ENCODE measurements around the gene TNFAIP8L2. TPM values are rescaled to one million over a fixed set of nuclear protein-coding genes. Genes with fewer than 3 reads are reported as not detected.

TNFAIP8L2 gene
- total RNA-seq, 5 donors from 2014 or later (not counting 1 experiment from before 2014, with no cell fraction given) = 3.7 to 41.2 (median 38.8) TPM

DNA sequence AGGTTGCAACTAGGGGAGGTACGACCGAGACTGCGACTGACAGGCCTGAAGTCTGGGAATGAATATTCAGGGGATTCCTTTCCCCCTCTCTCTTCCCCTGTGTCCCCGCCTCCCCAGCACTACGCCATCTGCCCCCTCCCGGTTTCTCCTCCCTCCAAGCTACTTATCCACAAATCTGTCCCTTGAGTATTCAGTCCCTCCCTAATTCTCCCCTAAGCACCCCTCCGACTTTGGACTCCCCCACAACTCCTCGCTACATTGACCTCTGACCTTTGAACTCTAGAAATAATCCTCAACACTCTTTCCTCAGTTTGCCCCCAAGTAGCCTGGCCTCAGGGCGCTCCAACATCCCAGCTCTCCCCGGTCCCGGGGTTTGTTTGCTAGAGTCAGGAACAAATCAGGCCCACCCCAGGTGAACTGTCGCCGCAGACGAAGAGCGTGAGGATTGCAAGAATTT, 8.9 kb downstream of the TNFAIP8L2 start:
- Mint-ChIP-seq H3K4me1 (peaks cover 60 to 64% (median 61%) of the 10 kb centered on the region in 3 donors), H3K27me3 (peaks cover 0 to 3% of the 10 kb centered on the region in 2 donors), H3K9me3 (no peaks in the 10 kb centered on the region), H3K4me3 (peak overlapping the region; percentile 85 to 99 (median 98)), H3K36me3 (peaks cover 44% of the 10 kb centered on the region), H3K27ac (peak overlapping the region; percentile 94 to 98)
- WGBS (ENCODE audit: insufficient coverage) = 32% methylated on average over 8 of the region's 15 CpGs
- ChIA-PET CTCF (interaction anchor here (0.5 to 2.0 kb wide), 2 partner anchors 10 to 65 kb away, joined by 4 to 12 read pairs; no protein-coding TSS in a partner anchor), POLR2A (no interaction called here)
- Histone ChIP-seq H3K27ac (ENCODE audit: low read length) (peak overlapping the region; percentile 58), H3K4me3 (ENCODE audit: control insufficient read depth in 1 of 2, extremely low read depth in 1 of 2, low read length in 1 of 2) (peak overlapping the region; percentile 88 to 99), H3K9me3 (no peaks in the 10 kb centered on the region), H3K36me3 (ENCODE audit: control insufficient read depth in 2 of 2, extremely low read depth in 1 of 2, insufficient read depth in 1 of 2, low read length in 1 of 2) (peaks cover 7 to 49% of the 10 kb centered on the region in 2 donors), H3K27me3 (replicated peaks in 1 of 2; ENCODE audit: control insufficient read depth in 2 of 2, extremely low read depth in 1 of 2, insufficient read depth in 2 of 2, low read length in 1 of 2) (no peaks in the 10 kb centered on the region), H3K4me1 (ENCODE audit: control insufficient read depth in 1 of 2, extremely low read depth in 1 of 2, insufficient read depth in 2 of 2, low read length in 2 of 2) (peaks cover 17 to 44% of the 10 kb centered on the region in 2 experiments)
- ATAC-seq (replicated peaks in 1 of 4) (peak in 1 of 4 experiments; percentile 8), DNase-seq (no peak)

DNA sequence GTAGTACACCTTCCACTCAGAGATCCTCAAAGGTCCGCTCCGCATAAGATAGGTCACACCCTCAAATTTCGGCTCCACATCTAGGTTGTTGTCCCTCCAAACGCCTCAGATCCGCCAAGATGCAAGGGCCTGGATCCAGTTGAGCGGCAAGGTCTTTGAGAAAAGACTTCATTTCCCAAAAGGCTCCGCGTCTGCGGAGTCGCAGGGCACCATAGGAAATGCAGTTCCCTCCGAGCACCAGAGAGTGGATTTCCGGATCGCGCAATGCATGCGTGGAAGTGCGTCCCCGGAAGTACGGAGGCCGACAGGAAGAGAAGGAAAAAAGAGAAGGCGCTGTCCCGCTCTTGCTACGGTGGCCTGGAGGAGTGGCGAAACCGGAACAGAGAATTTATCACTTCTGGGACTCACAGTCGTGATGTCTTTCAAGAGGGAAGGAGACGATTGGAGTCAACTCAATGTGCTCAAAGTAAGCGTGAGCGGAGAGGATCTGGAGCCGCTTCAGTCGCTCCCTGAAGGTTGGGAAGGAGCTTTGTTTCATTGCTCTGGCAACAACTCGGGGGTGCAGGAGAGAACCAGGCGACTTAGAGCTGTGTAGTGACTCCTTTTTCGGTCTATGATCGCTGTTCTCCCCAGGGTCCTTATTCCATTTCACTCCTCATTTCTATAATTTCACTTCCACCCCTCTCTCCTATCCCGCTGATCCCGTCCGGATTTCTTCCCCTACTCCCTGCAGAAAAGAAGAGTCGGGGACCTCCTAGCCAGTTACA, 9.5 kb downstream of the TNFAIP8L2 start, which contains the start of the genes LYSMD1 and SCNM1:
Gene LYSMD1 (minus strand): TSS at position 165 of the 767 bp plus-strand sequence. CDS start 644 bp downstream, outside the sequence.
Gene SCNM1 (plus strand): TSS at position 407 of the 767 bp plus-strand sequence. CDS start 9 bp downstream, at position 416.
- ATAC-seq (replicated peaks in 1 of 4) (peak; percentile 95 to 98 (median 96)), DNase-seq (peak; percentile 91 to 98 (median 96))
- H3K27ac ChIP-seq (ENCODE audit: low read length) = peak within 1 kb of the TSS; percentile 58
- Mint-ChIP-seq H3K36me3 (peaks cover 46% of the 10 kb centered on the region), H3K4me1 (peaks cover 54 to 58% (median 55%) of the 10 kb centered on the region in 3 donors), H3K27ac (peak within 1 kb of the TSS; percentile 94 to 98), H3K9me3 (no peaks in the 10 kb centered on the region), H3K27me3 (peaks cover 0 to 3% of the 10 kb centered on the region in 2 donors), H3K4me3 (peak within 1 kb of the TSS; percentile 85 to 99 (median 98))
- H3K36me3 ChIP-seq (ENCODE audit: control insufficient read depth in 2 of 2, extremely low read depth in 1 of 2, insufficient read depth in 1 of 2, low read length in 1 of 2) = peaks cover 7 to 50% of the 10 kb centered on the region in 2 donors
- H3K4me3 ChIP-seq (ENCODE audit: control insufficient read depth in 1 of 2, extremely low read depth in 1 of 2, low read length in 1 of 2) = peak within 1 kb of the TSS; percentile 88 to 99
- H3K27me3 ChIP-seq (replicated peaks in 1 of 2; ENCODE audit: control insufficient read depth in 2 of 2, extremely low read depth in 1 of 2, insufficient read depth in 2 of 2, low read length in 1 of 2) = no peaks in the 10 kb centered on the region
- under 1% methylated on average over 35 of the region's 38 CpGs for WGBS (ENCODE audit: insufficient coverage)
- no peaks in the 10 kb centered on the region for H3K9me3 ChIP-seq
- ChIA-PET POLR2A (interaction anchor here in 1 of 2 donors (1.1 kb wide), 1 partner anchor 24 kb away, joined by 5 read pairs; the partner anchor contains the start of gene VPS72), CTCF (interaction anchor here (0.5 to 2.0 kb wide), 5 partner anchors 9 to 72 kb away, joined by 3 to 12 read pairs (median 4); partner anchors contain the start of genes TNFAIP8L2 (in 1 of the 2) and VPS72 (in 1 of the 2))
- peaks cover 12 to 38% of the 10 kb centered on the region in 2 experiments for H3K4me1 ChIP-seq (ENCODE audit: control insufficient read depth in 1 of 2, extremely low read depth in 1 of 2, insufficient read depth in 2 of 2, low read length in 2 of 2)

DNA sequence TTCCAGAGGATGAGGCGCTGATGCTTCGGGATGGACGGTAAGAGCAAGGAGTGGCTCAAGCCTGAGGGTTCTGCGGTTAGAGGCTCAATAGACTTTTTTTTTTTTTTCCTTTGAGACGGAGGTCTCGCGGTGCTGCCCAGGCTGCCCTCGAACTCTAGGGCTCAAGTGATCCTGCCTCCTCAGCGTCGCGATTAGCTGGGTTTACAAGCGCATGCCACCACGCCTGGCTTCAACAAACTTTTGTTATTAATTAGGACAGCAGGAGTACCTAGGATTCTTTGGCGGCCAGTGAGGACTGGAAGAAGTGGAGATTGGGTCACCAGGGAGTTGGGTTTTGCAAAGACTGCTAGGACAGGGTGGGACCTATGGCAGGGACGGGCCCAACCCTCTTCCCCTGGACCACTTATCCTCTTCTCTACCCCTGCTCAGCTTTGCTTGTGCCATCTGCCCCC, 10.1 kb downstream of the TNFAIP8L2 start:
- no peak for ATAC-seq (replicated peaks in 1 of 4)
- DNase-seq = no peak
- H3K36me3 Mint-ChIP-seq = peaks cover 47% of the 10 kb centered on the region
- no peaks in the 10 kb centered on the region for H3K27me3 ChIP-seq (replicated peaks in 1 of 2; ENCODE audit: control insufficient read depth in 2 of 2, extremely low read depth in 1 of 2, insufficient read depth in 2 of 2, low read length in 1 of 2)
- POLR2A ChIA-PET = interaction anchor here in 1 of 2 donors (1.1 kb wide), 1 partner anchor 24 kb away, joined by 5 read pairs; the partner anchor contains the start of gene VPS72
- H3K9me3 Mint-ChIP-seq = no peaks in the 10 kb centered on the region
- peak overlapping the region; percentile 85 to 99 (median 98) for H3K4me3 Mint-ChIP-seq
- CTCF ChIA-PET = interaction anchor here (0.5 to 2.0 kb wide), 5 partner anchors 10 to 72 kb away, joined by 3 to 12 read pairs (median 4); partner anchors contain the start of genes TNFAIP8L2 (in 1 of the 2) and VPS72 (in 1 of the 2)
- H3K27ac ChIP-seq (ENCODE audit: low read length) = peak overlapping the region; percentile 53
- peaks cover 0 to 3% of the 10 kb centered on the region in 2 donors for H3K27me3 Mint-ChIP-seq
- peak overlapping the region; percentile 94 to 98 for H3K27ac Mint-ChIP-seq
- 0% methylated on average over 4 of the region's 15 CpGs for WGBS (ENCODE audit: insufficient coverage)
- H3K4me1 Mint-ChIP-seq = peaks cover 49 to 53% (median 51%) of the 10 kb centered on the region in 3 donors
- H3K9me3 ChIP-seq = no peaks in the 10 kb centered on the region
- peak overlapping the region; percentile 88 to 99 for H3K4me3 ChIP-seq (ENCODE audit: control insufficient read depth in 1 of 2, extremely low read depth in 1 of 2, low read length in 1 of 2)
- peaks cover 7 to 53% of the 10 kb centered on the region in 2 donors for H3K36me3 ChIP-seq (ENCODE audit: control insufficient read depth in 2 of 2, extremely low read depth in 1 of 2, insufficient read depth in 1 of 2, low read length in 1 of 2)
- H3K4me1 ChIP-seq (ENCODE audit: control insufficient read depth in 1 of 2, extremely low read depth in 1 of 2, insufficient read depth in 2 of 2, low read length in 2 of 2) = peaks cover 10 to 34% of the 10 kb centered on the region in 2 experiments

DNA sequence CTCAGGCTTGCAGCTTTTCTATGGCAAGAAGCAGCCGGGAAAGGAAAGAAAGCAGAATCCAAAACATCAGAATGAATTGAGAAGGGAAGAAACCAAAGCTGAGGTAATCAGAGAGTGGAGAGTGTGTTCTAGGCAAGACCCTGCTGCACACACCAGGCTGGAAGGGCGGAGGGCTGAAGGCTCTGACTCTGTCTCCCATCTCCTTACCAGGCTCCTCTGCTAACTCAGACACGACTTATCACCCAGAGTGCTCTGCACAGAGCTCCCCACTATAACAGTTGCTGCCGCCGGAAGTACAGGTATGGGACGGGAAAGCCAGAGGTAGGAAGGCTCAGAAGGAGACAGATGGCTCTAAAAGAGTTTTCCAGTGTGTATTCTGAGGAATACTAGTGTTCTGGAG, 10.7 kb downstream of the TNFAIP8L2 start:
- Mint-ChIP-seq H3K27ac (peak overlapping the region; percentile 63 to 98), H3K4me1 (peaks cover 43 to 48% (median 45%) of the 10 kb centered on the region in 3 donors), H3K9me3 (no peaks in the 10 kb centered on the region), H3K4me3 (peak overlapping the region; percentile 85 to 99 (median 98)), H3K27me3 (peaks cover 0 to 3% of the 10 kb centered on the region in 2 donors), H3K36me3 (peaks cover 41% of the 10 kb centered on the region)
- Histone ChIP-seq H3K36me3 (ENCODE audit: control insufficient read depth in 2 of 2, extremely low read depth in 1 of 2, insufficient read depth in 1 of 2, low read length in 1 of 2) (peaks cover 7 to 51% of the 10 kb centered on the region in 2 donors), H3K27ac (ENCODE audit: low read length) (no peak overlapping the region), H3K27me3 (replicated peaks in 1 of 2; ENCODE audit: control insufficient read depth in 2 of 2, extremely low read depth in 1 of 2, insufficient read depth in 2 of 2, low read length in 1 of 2) (no peaks in the 10 kb centered on the region), H3K9me3 (no peaks in the 10 kb centered on the region), H3K4me1 (ENCODE audit: control insufficient read depth in 1 of 2, extremely low read depth in 1 of 2, insufficient read depth in 2 of 2, low read length in 2 of 2) (peaks cover 7 to 31% of the 10 kb centered on the region in 2 experiments), H3K4me3 (ENCODE audit: control insufficient read depth in 1 of 2, extremely low read depth in 1 of 2, low read length in 1 of 2) (no peak overlapping the region)
- WGBS (ENCODE audit: insufficient coverage) = 78% methylated on average over 1 of the region's 6 CpGs
- DNase-seq (no peak), ATAC-seq (replicated peaks in 1 of 4) (no peak)
- POLR2A ChIA-PET = no interaction called here
- CTCF ChIA-PET = interaction anchor here in 1 of 2 donors (1.2 kb wide), 1 partner anchor 173 kb away, joined by 3 read pairs; no protein-coding TSS in a partner anchor

DNA sequence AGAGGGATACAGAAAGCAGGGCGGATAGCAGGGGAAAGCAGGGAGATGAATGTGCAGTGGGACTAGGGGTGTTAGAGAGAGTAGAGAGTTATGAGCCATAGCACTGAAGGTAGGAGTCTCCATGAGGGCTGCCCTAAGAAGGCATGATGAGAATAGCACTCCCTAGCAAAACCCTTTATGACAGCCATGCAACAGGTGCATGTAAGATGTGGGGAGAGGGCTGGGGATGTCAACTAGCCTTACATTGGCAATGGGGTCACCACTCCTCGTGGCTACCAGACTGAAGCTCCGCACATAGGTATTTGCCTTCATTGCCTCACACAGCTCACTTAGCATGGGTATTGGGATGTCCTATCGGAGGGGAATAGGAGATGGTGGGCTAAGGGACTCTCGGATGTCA, 14.7 kb downstream of the TNFAIP8L2 start:
- peaks cover 49% of the 10 kb centered on the region for H3K36me3 Mint-ChIP-seq
- POLR2A ChIA-PET = no interaction called here
- Histone ChIP-seq H3K27me3 (replicated peaks in 1 of 2; ENCODE audit: control insufficient read depth in 2 of 2, extremely low read depth in 1 of 2, insufficient read depth in 2 of 2, low read length in 1 of 2) (no peaks in the 10 kb centered on the region), H3K4me1 (ENCODE audit: control insufficient read depth in 1 of 2, extremely low read depth in 1 of 2, insufficient read depth in 2 of 2, low read length in 2 of 2) (peaks cover 5 to 13% of the 10 kb centered on the region in 2 experiments), H3K9me3 (no peaks in the 10 kb centered on the region), H3K36me3 (ENCODE audit: control insufficient read depth in 2 of 2, extremely low read depth in 1 of 2, insufficient read depth in 1 of 2, low read length in 1 of 2) (peaks cover 7 to 69% of the 10 kb centered on the region in 2 donors), H3K27ac (ENCODE audit: low read length) (no peak overlapping the region), H3K4me3 (ENCODE audit: control insufficient read depth in 1 of 2, extremely low read depth in 1 of 2, low read length in 1 of 2) (no peak overlapping the region)
- H3K27ac Mint-ChIP-seq = peak overlapping the region in 1 of 2 donors; percentile 1
- H3K9me3 Mint-ChIP-seq = no peaks in the 10 kb centered on the region
- H3K4me1 Mint-ChIP-seq = peaks cover 14 to 19% (median 16%) of the 10 kb centered on the region in 3 donors
- CTCF ChIA-PET = no interaction called here
- ATAC-seq (replicated peaks in 1 of 4) (no peak), DNase-seq (no peak)
- WGBS (ENCODE audit: insufficient coverage) = 71% methylated on average over 1 of the region's 5 CpGs
- no peak overlapping the region for H3K4me3 Mint-ChIP-seq
- H3K27me3 Mint-ChIP-seq = no peaks in the 10 kb centered on the region
